ENCODE data around the gene HAO1. TPM values are rescaled to one million over a fixed set of nuclear protein-coding genes. Genes with fewer than 3 reads are reported as not detected.

The HAO1 gene
- total RNA-seq (2022): not detected in 2 replicates
- percentile 2 among the genes with signal in this experiment for Bru-seq, nascent RNA
- BruChase-seq, experiment 1, labeled RNA remaining after a 6-hour chase: percentile 5 among the genes with signal in this experiment
- percentile 4 among the genes with signal in this experiment for BruChase-seq, experiment 2, labeled RNA remaining after a 2-hour chase
- long read RNA-seq: 0 reads

- intact Hi-C loops (cut with micrococcal nuclease): no loop called here
- Mint-ChIP-seq H3K36me3 (ENCODE audit: insufficient read depth, unreplicated experiment) (no peaks in the 10 kb centered on the region), H3K9me3 (ENCODE audit: unreplicated experiment) (no peaks in the 10 kb centered on the region), H3K27ac (ENCODE audit: low read depth, unreplicated experiment) (no peak within 1 kb of the TSS), H3K4me1 (ENCODE audit: insufficient read depth, unreplicated experiment) (no peaks in the 10 kb centered on the region), H3K4me3 (ENCODE audit: unreplicated experiment) (no peak within 1 kb of the TSS), H3K27me3 (ENCODE audit: insufficient read depth, unreplicated experiment) (no peaks in the 10 kb centered on the region)
- TF ChIP-seq CTCF (IDR thresholded peaks at IDR 0.05; ENCODE audit: unreplicated experiment): no peak
- ChIA-PET CTCF (interaction anchor here (0.8 to 1.1 kb wide), 4 partner anchors 191 to 782 kb away, joined by 3 to 7 read pairs (median 4); no protein-coding TSS in a partner anchor), POLR2A (no interaction called here)
- DNase-seq (ENCODE audit: unreplicated experiment): no peak
- no TSS peak for BruUV-seq (replicated peaks)
Measured at GRCh38 chr20:7940341-7940740, at the start of gene HAO1. Gene HAO1 (minus strand): TSS chr20:7940458. CDS start chr20:7940422, 36 bp downstream.

DNA sequence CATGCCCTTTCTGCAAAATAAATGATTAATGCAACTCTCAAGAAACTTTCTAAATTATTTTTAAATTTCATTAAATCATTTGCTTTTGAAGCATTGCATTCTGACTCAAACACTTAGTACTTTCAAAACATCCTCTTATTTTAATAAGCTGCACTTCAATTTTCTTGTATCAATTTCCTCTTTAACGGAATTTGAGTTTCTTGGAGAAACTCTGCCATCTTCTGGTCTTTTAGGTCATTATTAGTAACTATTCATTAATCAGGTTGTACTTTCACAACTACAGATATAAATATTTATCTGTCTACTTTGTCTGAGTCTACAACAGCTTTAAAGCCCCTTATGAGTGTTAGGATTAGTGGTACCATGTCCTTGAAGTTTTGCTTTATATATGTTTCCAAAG is 49.1 kb upstream of the HAO1 start:
- no peaks in the 10 kb centered on the region for H3K27me3 Mint-ChIP-seq (ENCODE audit: insufficient read depth, unreplicated experiment)
- no peak for TF ChIP-seq CTCF (IDR thresholded peaks at IDR 0.05; ENCODE audit: unreplicated experiment)
- H3K36me3 Mint-ChIP-seq (ENCODE audit: insufficient read depth, unreplicated experiment): peaks cover 46% of the 10 kb centered on the region
- ChIA-PET CTCF (interaction anchor here (0.7 to 3.7 kb wide), 6 partner anchors 9 to 1127 kb away, joined by 3 to 29 read pairs (median 6); no protein-coding TSS in a partner anchor), POLR2A (no interaction called here)
- peaks cover 14% of the 10 kb centered on the region for H3K9me3 Mint-ChIP-seq (ENCODE audit: unreplicated experiment)
- H3K4me1 Mint-ChIP-seq (ENCODE audit: insufficient read depth, unreplicated experiment): no peaks in the 10 kb centered on the region
- H3K27ac Mint-ChIP-seq (ENCODE audit: low read depth, unreplicated experiment): no peak overlapping the region
- no peak for DNase-seq (ENCODE audit: unreplicated experiment)
- H3K4me3 Mint-ChIP-seq (ENCODE audit: unreplicated experiment): no peak overlapping the region
- BruUV-seq (replicated peaks): no TSS peak
- intact Hi-C loops (cut with micrococcal nuclease): no loop called here

- Mint-ChIP-seq H3K4me1 (ENCODE audit: insufficient read depth, unreplicated experiment) (no peaks in the 10 kb centered on the region), H3K36me3 (ENCODE audit: insufficient read depth, unreplicated experiment) (peaks cover 40% of the 10 kb centered on the region), H3K4me3 (ENCODE audit: unreplicated experiment) (no peak overlapping the region), H3K27me3 (ENCODE audit: insufficient read depth, unreplicated experiment) (no peaks in the 10 kb centered on the region), H3K27ac (ENCODE audit: low read depth, unreplicated experiment) (no peak overlapping the region), H3K9me3 (ENCODE audit: unreplicated experiment) (no peaks in the 10 kb centered on the region)
- no TSS peak for BruUV-seq (replicated peaks)
- ChIA-PET POLR2A (no interaction called here), CTCF (no interaction called here)
- no peak for TF ChIP-seq CTCF (IDR thresholded peaks at IDR 0.05; ENCODE audit: unreplicated experiment)
- intact Hi-C loops (cut with micrococcal nuclease): no loop called here
- no peak for DNase-seq (ENCODE audit: unreplicated experiment)
Measured at GRCh38 chr20:7985916-7986315, 45.7 kb upstream of the HAO1 start.

- Mint-ChIP-seq H3K9me3 (ENCODE audit: unreplicated experiment) (no peaks in the 10 kb centered on the region), H3K4me1 (ENCODE audit: insufficient read depth, unreplicated experiment) (no peaks in the 10 kb centered on the region), H3K27ac (ENCODE audit: low read depth, unreplicated experiment) (no peak overlapping the region), H3K4me3 (ENCODE audit: unreplicated experiment) (no peak overlapping the region), H3K27me3 (ENCODE audit: insufficient read depth, unreplicated experiment) (no peaks in the 10 kb centered on the region), H3K36me3 (ENCODE audit: insufficient read depth, unreplicated experiment) (peaks cover 43% of the 10 kb centered on the region)
- no TSS peak for BruUV-seq (replicated peaks)
- TF ChIP-seq CTCF (IDR thresholded peaks at IDR 0.05; ENCODE audit: unreplicated experiment): no peak
- intact Hi-C loops (cut with micrococcal nuclease): no loop called here
- ChIA-PET CTCF (interaction anchor here (0.6 to 4.3 kb wide), 7 partner anchors 8 to 988 kb away, joined by 3 to 35 read pairs (median 4); no protein-coding TSS in a partner anchor), POLR2A (no interaction called here)
- DNase-seq (ENCODE audit: unreplicated experiment): no peak
Measured at GRCh38 chr20:7984192-7984591, 43.9 kb upstream of the HAO1 start.
